GM19395 (cell line): ENCODE data around the gene SELENOO.
"Not testable (repeated sequence)": the region's sequence is repeated elsewhere in the genome, so short reads cannot be mapped to it uniquely, and the experiment has no call there.

Experiments used
- ATAC-seq: cut with Tn5 transposase; IDR thresholded peaks from one replicate; pipeline ENCODE4 v1.9.1; 2021; ENCODE audit warnings: mild to moderate bottlenecking, moderate library complexity; ENCODE audit not compliant: unreplicated experiment

The SELENOO gene

DNA sequence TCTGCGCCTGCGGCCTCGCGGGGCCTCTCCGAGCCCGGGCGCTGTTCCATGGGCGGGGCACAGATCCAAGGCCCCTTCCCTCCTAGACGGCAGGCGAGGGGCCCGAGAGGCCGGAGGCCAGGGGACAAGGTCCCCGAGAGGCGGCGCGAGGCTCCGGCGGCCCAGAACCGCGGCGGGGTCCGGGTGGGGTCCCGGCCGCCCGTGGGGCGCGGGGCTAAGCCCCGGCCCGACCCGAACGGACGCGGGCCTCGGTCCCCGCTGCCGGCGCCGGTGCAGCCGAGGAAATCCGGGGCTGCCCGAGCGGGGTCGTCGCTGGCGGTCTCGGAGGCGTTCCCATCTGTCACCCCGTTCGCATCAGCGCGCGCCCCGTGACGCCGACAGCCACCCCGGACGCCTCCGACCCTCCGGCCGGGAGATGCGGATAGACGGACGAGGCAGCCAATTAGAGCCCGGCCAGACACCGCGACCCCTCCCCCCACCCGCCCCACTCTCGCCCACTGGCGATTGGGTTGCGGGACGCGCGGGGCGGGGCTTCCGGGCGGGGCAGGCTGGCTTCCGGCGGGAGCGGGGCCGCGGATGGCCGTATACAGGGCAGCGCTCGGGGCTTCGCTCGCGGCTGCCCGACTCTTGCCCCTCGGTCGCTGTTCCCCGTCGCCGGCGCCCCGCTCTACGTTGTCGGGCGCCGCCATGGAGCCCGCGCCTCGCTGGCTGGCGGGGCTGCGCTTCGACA lies at the start of gene SELENOO:
Gene SELENOO, plus strand, starts transcription at position 551 of the 730 bp plus-strand sequence. Its CDS starts 26 bp downstream, at position 577.
- peak; percentile 70 for ATAC-seq

GRCh38 chr22:50151571-50152537 lies 49.0 kb upstream of the SELENOO start:
- ATAC-seq, result no peak

- ATAC-seq, result no peak
Observed at GRCh38 chr22:50153056-50153755, 47.6 kb upstream of the SELENOO start.

GRCh38 chr22:50153756-50154140 lies 47.1 kb upstream of the SELENOO start:
- no peak for ATAC-seq

DNA sequence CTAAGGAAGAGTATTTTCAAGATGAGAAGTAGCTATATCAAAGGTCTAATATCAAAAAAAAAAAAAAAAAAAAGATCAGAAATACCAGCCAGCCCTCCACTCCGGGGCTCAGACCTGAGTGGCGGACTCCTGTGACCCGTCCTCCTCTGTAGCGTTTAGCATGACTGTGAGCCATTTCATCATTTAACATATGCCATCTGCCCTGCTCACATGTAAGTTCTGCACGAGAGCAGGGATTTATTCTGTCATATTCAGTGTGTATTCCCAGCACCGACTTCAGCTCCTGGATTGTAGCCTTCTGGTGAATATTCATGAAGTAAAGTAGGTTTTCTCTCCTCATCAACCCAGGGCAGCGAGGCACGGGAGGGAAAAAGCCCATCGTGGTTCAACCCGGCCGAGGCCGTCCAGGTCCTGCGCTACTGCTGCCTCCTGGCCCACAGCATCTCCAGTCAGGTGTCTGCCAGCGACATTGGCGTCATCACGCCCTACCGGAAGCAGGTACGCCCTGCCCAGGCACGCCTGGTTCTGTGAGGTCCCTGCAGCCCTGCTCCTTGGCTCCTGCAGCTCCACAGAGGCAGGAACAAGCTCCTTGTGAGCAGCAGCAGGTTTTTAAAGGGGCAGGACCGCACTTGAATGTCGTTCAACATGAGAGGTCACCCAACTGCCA lies 43.0 kb upstream of the SELENOO start:
- ATAC-seq, result no peak

- ATAC-seq, result no peak
Observed at GRCh38 chr22:50160947-50161346, 39.9 kb upstream of the SELENOO start.

- ATAC-seq, result no peak
Observed at GRCh38 chr22:50161508-50162390, 39.1 kb upstream of the SELENOO start.

DNA sequence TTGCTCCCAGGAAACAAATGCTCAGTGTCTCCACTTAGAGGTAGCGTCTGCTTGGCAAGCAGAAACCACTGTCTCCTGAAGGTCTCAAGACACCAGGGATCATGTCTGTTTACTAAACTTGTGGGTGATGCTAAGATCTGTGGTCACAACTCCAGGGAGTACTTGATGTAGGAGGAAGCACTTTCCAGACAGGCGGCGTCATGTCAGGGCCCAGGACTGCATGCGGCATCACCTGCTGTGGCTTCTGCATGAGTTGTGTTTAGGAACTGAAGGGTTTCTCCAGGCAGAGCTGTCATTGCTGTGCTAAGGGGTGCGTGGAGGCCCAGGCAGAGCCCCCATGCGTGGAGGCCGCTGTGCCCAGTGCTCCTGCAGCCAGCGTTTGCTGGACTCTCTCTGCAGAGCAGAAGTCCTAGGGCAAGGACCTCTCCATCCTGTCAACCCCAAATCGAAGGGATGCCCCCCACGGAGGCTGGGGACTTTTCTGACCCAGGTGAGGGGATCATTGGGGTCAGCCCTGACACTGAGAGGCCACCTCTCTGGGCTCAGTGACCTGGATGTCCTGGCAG lies 38.3 kb upstream of the SELENOO start:
- ATAC-seq, result no peak

DNA sequence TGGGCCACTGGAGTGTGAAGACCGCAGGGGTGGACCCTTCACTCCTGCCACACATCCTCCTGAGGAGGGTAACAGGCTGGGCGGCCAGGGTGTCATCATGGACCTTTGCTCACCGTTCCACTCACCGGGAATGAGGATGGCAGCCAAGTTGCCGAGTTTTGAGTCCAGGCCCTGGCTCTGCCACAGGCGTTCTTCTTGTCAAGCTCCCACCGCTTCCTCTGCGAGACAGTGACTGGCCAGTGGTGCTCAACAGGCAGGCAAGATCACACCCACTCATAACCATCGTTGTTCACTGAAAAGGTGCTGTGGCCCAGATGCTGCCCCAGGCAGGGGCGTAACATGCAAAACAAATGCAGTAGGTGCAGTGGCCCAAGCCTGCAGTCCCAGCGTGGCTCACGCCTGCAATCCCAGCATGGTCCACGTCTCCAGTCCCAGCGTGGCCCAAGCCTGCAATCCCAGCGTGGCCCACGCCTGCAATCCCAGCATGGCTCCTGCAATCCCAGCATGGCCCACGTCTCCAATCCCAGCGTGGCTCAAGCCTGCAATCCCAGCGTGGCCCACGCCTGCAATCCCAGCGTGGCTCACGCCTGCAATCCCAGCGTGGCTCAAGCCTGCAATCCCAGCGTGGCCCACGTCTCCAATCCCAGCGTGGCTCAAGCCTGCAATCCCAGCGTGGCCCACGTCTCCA lies 35.2 kb upstream of the SELENOO start:
- ATAC-seq, result no peak

DNA sequence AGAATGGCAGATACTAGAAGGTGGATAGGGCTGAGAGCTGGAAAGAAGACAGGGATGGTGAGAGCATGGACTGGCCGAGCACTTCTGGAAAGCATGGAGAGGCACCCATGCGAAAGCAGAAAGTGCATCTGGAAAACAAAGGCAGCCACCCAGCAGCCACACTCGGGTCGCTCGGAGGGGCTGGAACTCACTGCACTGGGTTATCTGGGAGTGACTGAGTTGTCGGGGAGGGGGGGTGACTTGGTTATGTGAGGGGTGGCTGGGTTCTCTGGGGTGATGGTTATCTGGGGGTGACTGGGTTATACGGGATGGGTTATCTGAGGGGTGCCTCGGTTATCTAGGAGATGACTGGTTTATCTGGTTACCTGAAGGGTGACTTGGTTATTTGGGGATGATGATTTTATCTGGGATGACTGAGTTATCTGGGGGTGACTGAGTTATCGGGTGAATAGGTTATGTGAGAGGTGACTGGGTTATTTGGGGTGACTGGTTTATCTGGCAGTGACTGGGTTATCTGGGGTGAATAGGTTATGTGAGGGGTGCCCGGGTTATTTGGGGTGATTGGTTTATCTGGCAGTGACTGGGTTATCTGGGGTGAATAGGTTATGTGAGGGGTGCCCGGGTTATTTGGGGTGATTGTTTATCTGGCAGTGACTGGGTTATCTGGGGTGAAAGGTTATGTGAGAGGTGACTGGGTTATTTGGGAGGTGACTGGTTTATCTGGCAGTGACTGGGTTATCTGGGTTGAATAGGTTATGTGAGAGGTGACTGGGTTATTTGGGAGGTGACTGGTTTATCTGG lies 32.9 kb upstream of the SELENOO start:
- ATAC-seq, result no peak

DNA sequence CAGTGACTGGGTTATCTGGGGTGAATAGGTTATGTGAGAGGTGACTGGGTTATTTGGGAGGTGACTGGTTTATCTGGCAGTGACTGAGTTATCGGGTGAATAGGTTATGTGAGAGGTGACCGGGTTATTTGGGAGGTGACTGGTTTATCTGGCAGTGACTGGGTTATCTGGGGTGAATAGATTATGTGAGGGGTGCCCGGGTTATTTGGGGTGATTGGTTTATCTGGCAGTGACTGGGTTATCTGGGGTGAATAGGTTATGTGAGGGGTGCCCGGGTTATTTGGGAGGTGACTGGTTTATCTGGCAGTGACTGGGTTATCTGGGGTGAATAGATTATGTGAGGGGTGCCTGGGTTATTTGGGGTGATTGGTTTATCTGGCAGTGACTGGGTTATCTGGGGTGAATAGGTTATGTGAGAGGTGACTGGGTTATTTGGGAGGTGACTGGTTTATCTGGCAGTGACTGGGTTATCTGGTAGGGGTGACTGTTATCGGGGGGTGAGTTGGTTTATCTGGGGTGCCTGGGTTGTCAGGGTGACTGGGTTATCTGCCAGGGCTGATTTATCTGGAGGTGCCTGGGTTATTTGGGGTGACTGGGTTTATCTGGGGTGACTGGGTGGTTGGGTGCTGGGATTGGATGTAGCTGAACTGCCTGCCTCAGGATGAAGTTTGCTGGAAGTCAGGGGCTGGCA lies 32.2 kb upstream of the SELENOO start:
- ATAC-seq, result not testable (repeated sequence)

- ATAC-seq, result no peak
Observed at GRCh38 chr22:50169181-50169759, 31.5 kb upstream of the SELENOO start.

DNA sequence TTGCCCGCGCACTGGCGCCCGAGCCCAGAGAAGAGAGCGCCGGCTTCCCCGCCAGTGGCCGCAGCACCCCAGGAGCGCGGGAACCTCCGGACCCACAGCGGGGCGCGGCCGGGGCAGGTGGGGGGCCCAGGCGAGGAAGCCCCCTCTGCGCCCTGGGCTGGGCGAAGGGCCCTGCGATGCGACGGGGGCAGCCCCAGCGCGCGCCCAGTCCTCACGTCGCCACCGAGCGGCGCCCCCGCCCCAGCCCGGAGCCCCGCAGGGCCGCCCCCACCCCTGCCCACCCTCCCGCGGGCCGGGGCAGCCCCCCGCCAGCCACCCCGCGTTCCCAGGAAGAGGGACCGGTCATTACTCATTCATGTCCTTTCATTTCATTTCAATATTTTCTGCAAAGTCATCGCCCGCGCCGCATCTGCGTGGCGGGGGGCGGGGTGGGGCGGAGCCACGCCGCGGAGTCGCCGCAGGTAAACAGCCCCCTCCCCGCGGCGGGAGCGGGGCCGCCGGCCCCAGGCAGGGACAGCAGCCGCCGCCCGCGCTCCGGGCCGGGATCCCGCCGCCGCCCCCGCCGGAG lies 31.0 kb upstream of the SELENOO start:
- ATAC-seq, result no peak

DNA sequence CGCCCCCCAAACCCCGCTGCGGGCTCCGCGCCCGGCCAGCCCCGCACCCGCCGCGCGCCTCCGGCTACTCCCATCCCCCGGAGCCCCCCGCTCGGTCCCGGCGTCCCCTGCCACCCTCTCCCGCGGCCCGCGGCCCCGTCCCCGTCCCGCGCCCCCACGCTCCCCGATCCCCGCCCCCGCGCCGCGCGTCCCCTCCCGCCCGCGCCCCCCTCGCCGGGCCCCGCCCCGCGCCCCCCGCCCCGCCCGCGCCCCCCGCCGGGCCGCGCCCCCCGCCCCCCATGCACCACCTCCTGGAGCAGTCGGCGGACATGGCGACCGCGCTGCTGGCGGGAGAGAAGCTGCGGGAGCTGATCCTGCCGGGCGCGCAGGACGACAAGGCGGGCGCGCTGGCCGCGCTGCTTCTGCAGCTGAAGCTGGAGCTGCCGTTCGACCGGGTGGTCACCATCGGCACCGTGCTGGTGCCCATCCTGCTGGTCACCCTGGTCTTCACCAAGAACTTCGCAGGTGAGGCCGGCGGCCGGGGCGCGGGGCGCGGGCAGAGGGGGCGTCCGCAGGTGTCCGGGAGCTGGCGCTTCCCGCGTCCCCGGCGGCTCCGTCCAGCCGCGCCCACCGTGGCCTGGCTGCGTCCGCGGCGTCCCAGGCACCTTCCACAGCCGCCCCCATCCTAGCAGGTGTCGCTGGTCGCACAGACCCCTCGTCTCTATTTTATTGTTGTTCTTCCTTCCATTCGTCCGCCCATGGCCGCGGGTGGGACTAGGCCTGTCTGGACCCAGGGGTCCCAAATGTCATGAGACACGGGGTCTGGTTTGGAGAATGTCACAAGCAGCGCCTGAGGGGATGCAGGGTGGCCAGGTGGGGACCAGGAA lies 30.1 kb upstream of the SELENOO start, which contains the start of gene PANX2:
Gene PANX2, plus strand, starts transcription at position 279 of the 866 bp plus-strand sequence. Its CDS starts 0 bp downstream, at position 279.
- ATAC-seq, result no peak

DNA sequence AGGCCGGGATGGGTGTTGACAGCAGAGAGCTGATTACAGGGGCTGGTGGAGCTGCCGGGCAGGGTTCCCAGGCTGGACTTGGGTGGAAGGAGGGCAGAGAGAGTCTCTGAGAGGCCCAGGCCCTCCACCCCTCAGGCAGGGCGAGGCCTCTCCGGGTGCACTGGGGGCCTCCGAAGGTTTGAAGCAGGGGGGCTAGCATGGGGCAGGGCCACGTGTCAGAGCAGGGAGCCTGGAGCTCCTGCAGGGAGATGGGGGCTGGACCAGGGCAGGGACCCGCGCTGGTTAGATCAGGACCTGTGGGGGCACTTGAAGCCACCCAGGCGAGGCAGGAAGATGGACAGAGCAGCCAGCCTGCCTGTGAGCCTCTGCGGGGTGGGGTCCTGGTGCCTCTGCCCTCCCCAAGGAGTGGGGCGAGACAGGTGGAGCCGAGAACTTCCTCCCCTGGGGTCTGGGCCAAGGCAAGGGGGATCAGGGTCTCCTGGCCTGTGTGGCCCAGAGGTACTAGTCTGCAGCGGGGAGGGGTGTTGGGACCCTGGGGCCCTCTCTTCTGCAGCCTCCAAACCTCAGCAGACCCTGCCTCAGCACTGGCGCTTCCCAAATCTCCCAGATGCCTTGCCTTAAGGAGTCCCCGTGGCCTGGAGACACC lies 29.4 kb upstream of the SELENOO start:
- no peak for ATAC-seq
